ENCODE measurements around the gene NTSR2. TPM values are rescaled to one million over a fixed set of nuclear protein-coding genes. Genes with fewer than 3 reads are reported as not detected.

NTSR2 gene
- total and polyA plus RNA-seq, 2 of the 8 experiments (the other 6 are each of a cell fraction or from before 2014, with no cell fraction given): 0.05 TPM; not detected in 1

DNA sequence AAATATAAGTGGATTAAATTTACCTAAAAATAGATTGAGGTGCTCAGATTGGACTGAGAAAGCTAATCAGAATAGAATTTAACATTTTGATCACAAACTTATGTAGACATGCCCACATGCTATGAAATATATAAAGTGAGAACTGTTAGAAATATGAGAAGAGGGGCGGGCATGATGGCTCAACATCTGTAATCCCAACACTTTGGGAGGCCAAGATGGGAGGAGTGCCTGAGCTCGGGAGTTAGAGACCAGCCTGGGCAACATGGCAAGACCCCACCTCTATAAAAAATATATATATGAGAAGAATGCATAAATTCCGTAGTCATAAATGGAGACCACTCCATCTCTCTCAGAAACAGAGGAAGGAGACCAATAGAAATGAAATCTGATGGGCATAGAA lies 25.7 kb downstream of the NTSR2 start:
- Histone ChIP-seq H4K5ac (ENCODE audit: insufficient read length, low read depth, low read length) (no peak overlapping the region), H4K8ac (ENCODE audit: extremely low read depth, insufficient read depth, low read length) (no peak overlapping the region), H4K91ac (replicated peaks; ENCODE audit: insufficient read length, low read length) (no peak overlapping the region), H2BK12ac (ENCODE audit: low read depth, low read length) (no peak overlapping the region), H3K9ac (replicated peaks in 1 of 4; ENCODE audit: extremely low read depth in 1 of 4, low read depth in 3 of 4, low read length in 3 of 4) (no peak overlapping the region), H3K14ac (ENCODE audit: insufficient read length) (no peak overlapping the region), H3K56ac (replicated peaks; ENCODE audit: insufficient read length, low read depth, low read length) (no peak overlapping the region), H3K4me2 (ENCODE audit: insufficient read depth in 1 of 2, low read depth in 2 of 2, low read length in 2 of 2) (no peak overlapping the region), H4K20me1 (replicated peaks in 1 of 2; ENCODE audit: control insufficient read depth in 1 of 2, insufficient read depth in 2 of 2, low read length in 2 of 2) (no peaks in the 10 kb centered on the region), H2BK20ac (ENCODE audit: low read length) (no peak overlapping the region), H2BK5ac (ENCODE audit: low read depth, low read length) (no peak overlapping the region), H2AK5ac (ENCODE audit: low read depth, low read length) (no peak overlapping the region), H3K23me2 (ENCODE audit: low read depth, low read length) (no peaks in the 10 kb centered on the region; the same call in 1 of the 2 replicates), H3K9me3 (ENCODE audit: insufficient read depth in 2 of 2, low read depth in 1 of 2, low read length in 1 of 2) (no peaks in the 10 kb centered on the region), H3K4me3 (ENCODE audit: extremely low read depth in 1 of 4, insufficient read depth in 2 of 4, low read depth in 3 of 4, low read length in 4 of 4) (no peak overlapping the region), H3K27me3 (replicated peaks in 1 of 4; ENCODE audit: control insufficient read depth in 3 of 4, extremely low read depth in 1 of 4, insufficient read depth in 3 of 4, low read length in 3 of 4) (no peaks in the 10 kb centered on the region), H3K27ac (ENCODE audit: low read depth, low read length) (no peak overlapping the region), H3K4ac (replicated peaks; ENCODE audit: insufficient read length, low read depth, low read length) (no peak overlapping the region), H2BK120ac (replicated peaks; ENCODE audit: low read depth, low read length) (no peak overlapping the region), H3K4me1 (replicated peaks in 1 of 4; ENCODE audit: control insufficient read depth in 3 of 4, insufficient read depth in 4 of 4, low read length in 3 of 4) (no peaks in the 10 kb centered on the region), H3K18ac (ENCODE audit: extremely low read depth, low read length) (no peak overlapping the region), H2AFZ (ENCODE audit: low read length) (no peak overlapping the region), H3K79me2 (ENCODE audit: control insufficient read depth in 1 of 2, insufficient read depth in 2 of 2, low read length in 2 of 2) (no peaks in the 10 kb centered on the region), H2BK15ac (ENCODE audit: low read length) (no peak overlapping the region), H3K23ac (ENCODE audit: insufficient read length) (no peak overlapping the region), H3K36me3 (ENCODE audit: control insufficient read depth in 2 of 4, insufficient read depth in 4 of 4, low read length in 3 of 4) (peaks cover 0 to 10% (median 5%) of the 10 kb centered on the region in 4 experiments; a peak in 3 of 8 replicates), H3K79me1 (ENCODE audit: low read depth, low read length) (no peaks in the 10 kb centered on the region)
- WGBS, 2 experiments (ENCODE audit: extremely low coverage in 1 of 2, insufficient coverage in 1 of 2, insufficient read length in 1 of 2, insufficient replicate concordance in 2 of 2, low coverage in 1 of 2, low lambda C conversion rate in 2 of 2, missing lambda C conversion rate in 1 of 2): 92% methylated on average over 3 of the region's 3 CpGs; no CpG with 5 or more reads in 1 of the 2 experiments
- DNase-seq (ENCODE audit: low read depth in 1 of 2, low spot score in 2 of 2): no peak
- ChIA-PET POLR2A (ENCODE audit: partially characterized antibody) (no interaction called here), CTCF (ENCODE audit: partially characterized antibody) (interaction anchor here (0.8 to 2.1 kb wide), 2 partner anchors 11 to 38 kb away, joined by 3 to 9 read pairs; no protein-coding TSS in a partner anchor)
- no peak for TF ChIP-seq CHD1 (IDR thresholded peaks at IDR 0.05; ENCODE audit: low read depth, low read length)
- no peak for TF ChIP-seq POLR2AphosphoS5 (IDR thresholded peaks at IDR 0.05; ENCODE audit: low read depth, low read length)
- TF ChIP-seq, protein P1, sequence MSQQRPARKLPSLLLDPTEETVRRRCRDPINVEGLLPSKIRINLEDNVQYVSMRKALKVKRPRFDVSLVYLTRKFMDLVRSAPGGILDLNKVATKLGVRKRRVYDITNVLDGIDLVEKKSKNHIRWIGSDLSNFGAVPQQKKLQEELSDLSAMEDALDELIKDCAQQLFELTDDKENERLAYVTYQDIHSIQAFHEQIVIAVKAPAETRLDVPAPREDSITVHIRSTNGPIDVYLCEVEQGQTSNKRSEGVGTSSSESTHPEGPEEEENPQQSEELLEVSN (IDR thresholded peaks at IDR 0.05): no peak
- TF ChIP-seq ZNF274 (IDR thresholded peaks at IDR 0.05; ENCODE audit: borderline replicate concordance, extremely low read depth, low read length): no peak
- TF ChIP-seq SIRT6 (IDR thresholded peaks at IDR 0.05; ENCODE audit: low read length): no peak
- no peak for TF ChIP-seq CHD2 (IDR thresholded peaks at IDR 0.05; ENCODE audit: low read length)
- TF ChIP-seq TAF7 (optimal IDR thresholded peaks at IDR 0.05; ENCODE audit: borderline replicate concordance, low read depth, low read length): no peak
- no peak for TF ChIP-seq RBBP5 (IDR thresholded peaks at IDR 0.05; ENCODE audit: borderline replicate concordance, low read depth, low read length)
- TF ChIP-seq JUND (IDR thresholded peaks at IDR 0.05; ENCODE audit: low read length): no peak
- no peak for TF ChIP-seq CBX8 (IDR thresholded peaks at IDR 0.05; ENCODE audit: borderline replicate concordance, low read depth, low read length)
- TF ChIP-seq, protein P2, sequence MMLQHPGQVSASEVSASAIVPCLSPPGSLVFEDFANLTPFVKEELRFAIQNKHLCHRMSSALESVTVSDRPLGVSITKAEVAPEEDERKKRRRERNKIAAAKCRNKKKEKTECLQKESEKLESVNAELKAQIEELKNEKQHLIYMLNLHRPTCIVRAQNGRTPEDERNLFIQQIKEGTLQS (IDR thresholded peaks at IDR 0.05; ENCODE audit: insufficient read depth, low read depth, low read length): no peak
- TF ChIP-seq BACH1 (IDR thresholded peaks at IDR 0.05; ENCODE audit: low read length): no peak
- no peak for TF ChIP-seq SP2 (IDR thresholded peaks at IDR 0.05; ENCODE audit: low read length)
- no peak for TF ChIP-seq TBP (IDR thresholded peaks at IDR 0.05; ENCODE audit: low read depth, low read length)
- no peak for TF ChIP-seq TAF1 (IDR thresholded peaks at IDR 0.05; ENCODE audit: low read depth, low read length)
- FAIRE-seq: no peak
